Muscle layer of colon (tissue), 2 donors: ENCODE measurements around the gene EPS8L2.

Experiments used
- H3K27ac ChIP-seq: one replicate; pipeline ENCODE4 v1.7.0; 2013; ENCODE audit warnings: low read depth, mild to moderate bottlenecking, low read length, moderate library complexity
- H3K27me3 ChIP-seq, 2 donors: one replicate each; pipeline ENCODE4 v1.7.0; 2013; ENCODE audit warnings: low read length in 2 of 2, mild to moderate bottlenecking in 2 of 2; ENCODE audit not compliant: insufficient read depth in 2 of 2, control insufficient read depth in 1 of 2
- H3K36me3 ChIP-seq: one replicate; pipeline ENCODE4 v1.7.0; 2013; ENCODE audit warnings: mild to moderate bottlenecking, low read length; ENCODE audit not compliant: insufficient read depth
- H3K4me1 ChIP-seq: one replicate; pipeline ENCODE4 v1.7.0; 2013; ENCODE audit warnings: mild to moderate bottlenecking, low read length; ENCODE audit not compliant: insufficient read depth
- H3K4me3 ChIP-seq, 2 donors: one replicate each; pipeline ENCODE4 v1.7.0; 2013; ENCODE audit warnings: low read length in 2 of 2, low read depth in 1 of 2, mild to moderate bottlenecking in 1 of 2, moderate library complexity in 1 of 2
- H3K9ac ChIP-seq: one replicate; pipeline ENCODE4 v1.7.0; 2013; ENCODE audit warnings: low read length
- H3K9me3 ChIP-seq: one replicate; pipeline ENCODE4 v1.7.0; 2013; ENCODE audit warnings: mild to moderate bottlenecking, low read length
- donor health status: abdominal sarcoma.
- donor health status: Adenocarcinoma of cecum.

EPS8L2 gene

DNA sequence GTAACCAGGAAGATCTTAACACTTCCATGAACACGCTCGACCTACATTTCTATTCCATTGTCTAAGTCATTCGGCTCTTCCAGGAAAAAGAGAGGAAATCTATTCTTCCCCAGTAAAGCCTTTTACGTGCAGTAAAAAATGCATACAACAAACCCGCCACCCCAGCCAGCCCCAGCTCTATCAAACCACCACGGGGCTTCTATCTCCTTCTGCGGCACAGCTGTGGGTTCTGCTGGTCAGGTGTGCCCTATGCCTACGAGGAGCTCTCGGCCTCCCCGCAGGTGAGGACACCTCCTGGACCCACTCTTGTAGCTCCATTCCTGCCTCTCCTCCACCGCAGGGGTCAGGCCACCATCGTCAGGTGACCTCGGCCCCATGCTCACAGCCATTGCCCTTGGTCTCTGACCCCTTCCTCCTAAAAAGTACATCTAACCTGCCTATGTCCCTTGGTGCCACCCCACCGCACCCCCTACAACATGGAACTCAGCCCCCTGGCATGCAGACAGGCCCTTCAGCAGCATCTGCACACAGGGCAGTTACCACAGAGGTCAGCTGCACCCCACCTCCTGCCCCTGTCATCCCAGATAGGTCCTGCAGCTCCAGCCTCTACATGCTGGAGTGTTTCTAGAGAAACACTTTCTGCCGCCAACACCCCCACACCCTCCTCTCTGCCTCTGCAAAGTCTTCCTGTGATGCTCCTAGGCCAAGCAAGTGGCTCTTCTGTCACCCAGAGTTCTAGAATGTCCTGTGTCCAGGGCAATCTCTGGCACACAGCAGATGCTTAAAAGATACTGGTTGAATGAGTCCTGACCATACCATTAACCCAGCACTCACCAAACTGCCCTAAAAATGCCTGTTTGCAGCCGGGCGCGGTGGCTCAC is 14.1 kb upstream of the EPS8L2 start:
- no peak overlapping the region for H3K27ac ChIP-seq
- H3K27me3 ChIP-seq, result no peaks in the 10 kb centered on the region
- no peak overlapping the region for H3K4me3 ChIP-seq
- H3K9ac ChIP-seq, result no peak overlapping the region
- H3K9me3 ChIP-seq, result no peaks in the 10 kb centered on the region
- peaks cover 16% of the 10 kb centered on the region for H3K4me1 ChIP-seq
- peaks cover 9% of the 10 kb centered on the region for H3K36me3 ChIP-seq

GRCh38 chr11:692824-693414 is 13.1 kb upstream of the EPS8L2 start:
- no peaks in the 10 kb centered on the region for H3K27me3 ChIP-seq
- no peak overlapping the region for H3K4me3 ChIP-seq
- H3K9me3 ChIP-seq, result no peaks in the 10 kb centered on the region
- H3K4me1 ChIP-seq, result peaks cover 26% of the 10 kb centered on the region
- H3K9ac ChIP-seq, result no peak overlapping the region
- no peaks in the 10 kb centered on the region for H3K36me3 ChIP-seq
- H3K27ac ChIP-seq, result no peak overlapping the region

DNA sequence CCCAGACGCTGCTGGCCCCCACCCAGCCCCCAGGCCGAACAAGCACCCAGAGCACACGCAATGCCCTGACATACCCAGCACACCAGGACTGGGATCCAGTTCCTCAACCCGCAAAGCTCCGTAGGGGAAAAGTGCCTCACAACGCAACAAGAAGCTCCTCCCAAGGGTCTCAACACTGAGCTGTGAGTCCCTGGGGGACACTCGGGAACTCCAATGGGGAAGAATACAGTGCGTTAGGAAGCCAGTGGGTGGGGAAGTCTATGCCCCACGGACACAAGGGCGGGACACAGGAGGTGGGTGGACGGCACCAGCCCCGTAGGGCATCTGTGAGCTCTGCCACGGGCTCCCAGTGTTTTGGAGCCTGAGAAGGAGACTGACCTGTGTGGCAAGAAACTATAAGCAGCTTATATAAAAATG is 12.6 kb upstream of the EPS8L2 start:
- H3K36me3 ChIP-seq, result no peaks in the 10 kb centered on the region
- no peaks in the 10 kb centered on the region for H3K27me3 ChIP-seq
- H3K9ac ChIP-seq, result no peak overlapping the region
- no peak overlapping the region for H3K27ac ChIP-seq
- H3K4me3 ChIP-seq, result no peak overlapping the region
- peaks cover 30% of the 10 kb centered on the region for H3K4me1 ChIP-seq
- no peaks in the 10 kb centered on the region for H3K9me3 ChIP-seq

DNA sequence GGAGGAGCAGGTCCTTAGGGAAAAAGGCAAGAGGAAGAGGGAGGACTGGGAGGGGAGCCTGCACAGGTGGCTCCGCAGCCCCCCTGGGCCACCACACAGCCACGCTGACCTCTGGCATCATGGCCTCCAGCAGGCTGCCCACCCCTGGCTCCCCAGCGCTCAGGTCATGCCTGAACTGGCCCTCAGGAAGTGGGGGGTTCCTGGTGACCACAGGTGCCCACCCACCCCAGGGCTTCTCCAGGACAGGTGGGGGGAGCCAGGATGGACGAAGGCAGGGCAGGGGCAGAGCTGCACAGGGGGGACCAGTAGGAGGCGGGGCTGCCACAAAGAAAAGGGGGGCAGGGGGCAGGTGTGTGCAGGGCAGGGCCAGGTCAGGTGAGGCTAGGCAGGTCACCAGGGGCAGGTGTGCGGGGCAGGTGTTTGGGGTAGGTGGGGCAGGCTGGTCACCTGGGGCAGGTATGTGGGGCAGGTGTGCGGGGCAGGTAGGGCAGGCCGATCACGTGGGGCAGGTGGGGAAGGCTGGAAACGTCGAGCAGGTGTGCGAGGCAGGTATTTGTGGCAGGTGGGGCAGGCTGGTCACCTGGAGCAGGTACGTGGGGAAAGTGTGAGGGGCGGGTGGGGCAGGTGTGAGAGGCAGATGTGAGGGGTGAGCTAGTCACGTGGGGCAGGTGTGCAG is 12.0 kb upstream of the EPS8L2 start:
- Histone ChIP-seq H3K9ac (no peak overlapping the region), H3K36me3 (no peaks in the 10 kb centered on the region), H3K27ac (no peak overlapping the region), H3K4me3 (no peak overlapping the region), H3K4me1 (peaks cover 30% of the 10 kb centered on the region), H3K9me3 (no peaks in the 10 kb centered on the region), H3K27me3 (no peaks in the 10 kb centered on the region)

DNA sequence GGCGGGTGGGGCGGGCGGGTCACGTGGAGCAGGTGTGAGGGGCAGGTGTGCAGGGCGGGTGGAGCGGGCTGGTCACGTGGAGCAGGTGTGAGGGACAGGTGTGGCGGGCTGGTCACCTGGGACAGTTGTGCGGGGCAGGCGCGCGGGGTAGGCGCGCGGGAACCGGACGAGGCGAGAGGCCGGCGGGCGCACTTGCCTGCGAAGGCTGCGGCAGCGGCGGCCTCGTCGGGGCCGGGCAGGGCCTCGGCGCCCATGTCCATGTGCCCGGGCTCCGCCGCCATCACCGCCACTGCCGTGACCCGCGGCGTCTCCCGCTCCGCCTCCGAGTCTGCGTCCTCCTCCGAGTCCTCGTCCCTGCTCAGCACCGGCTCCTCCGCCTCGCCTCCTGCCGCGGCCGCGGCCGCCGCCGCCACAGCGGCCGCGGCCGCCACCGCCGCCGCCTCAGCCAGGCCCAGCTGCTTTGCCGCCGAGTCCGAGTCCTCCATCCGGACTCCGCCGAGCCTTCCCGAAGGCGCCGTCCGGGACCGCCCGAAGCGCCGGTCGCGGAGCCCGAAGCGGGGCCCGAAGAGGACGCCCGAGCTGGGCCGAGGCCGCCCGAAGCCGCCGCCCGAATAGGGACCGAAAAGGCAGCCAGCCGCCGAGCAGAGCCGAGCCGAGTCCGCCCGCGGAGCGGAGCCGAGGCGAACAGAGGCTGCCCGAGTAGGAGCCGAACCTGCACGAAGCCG is 11.3 kb upstream of the EPS8L2 start, which contains the start of gene DEAF1:
DEAF1 (minus strand) TSS at position 660 of the 725 bp plus-strand sequence; CDS start at position 485, 175 bp downstream.
- Histone ChIP-seq H3K27ac (peak within 1 kb of the TSS; percentile 98), H3K9ac (peak within 1 kb of the TSS; percentile 57), H3K4me1 (peaks cover 30% of the 10 kb centered on the region), H3K4me3 (peak within 1 kb of the TSS; percentile 71 to 84), H3K9me3 (no peaks in the 10 kb centered on the region), H3K36me3 (no peaks in the 10 kb centered on the region), H3K27me3 (no peaks in the 10 kb centered on the region)

- Histone ChIP-seq H3K27ac (peak overlapping the region; percentile 98), H3K4me3 (peak overlapping the region; percentile 71), H3K27me3 (no peaks in the 10 kb centered on the region), H3K9me3 (no peaks in the 10 kb centered on the region), H3K4me1 (peaks cover 30% of the 10 kb centered on the region), H3K9ac (no peak overlapping the region), H3K36me3 (no peaks in the 10 kb centered on the region)
Measured at GRCh38 chr11:695288-695537, 10.8 kb upstream of the EPS8L2 start.

- H3K36me3 ChIP-seq, result peaks cover 4% of the 10 kb centered on the region
- peak within 1 kb of the TSS; percentile 71 to 84 for H3K4me3 ChIP-seq
- peak within 1 kb of the TSS; percentile 98 for H3K27ac ChIP-seq
- peak within 1 kb of the TSS; percentile 57 for H3K9ac ChIP-seq
- H3K27me3 ChIP-seq, result no peaks in the 10 kb centered on the region
- H3K9me3 ChIP-seq, result no peaks in the 10 kb centered on the region
- peaks cover 30% of the 10 kb centered on the region for H3K4me1 ChIP-seq
Measured at GRCh38 chr11:695538-696248, 10.3 kb upstream of the EPS8L2 start, which contains the start of gene TMEM80. Gene TMEM80, plus strand, starts transcription at chr11:695816. Its CDS starts 12 bp downstream, at chr11:695828.

DNA sequence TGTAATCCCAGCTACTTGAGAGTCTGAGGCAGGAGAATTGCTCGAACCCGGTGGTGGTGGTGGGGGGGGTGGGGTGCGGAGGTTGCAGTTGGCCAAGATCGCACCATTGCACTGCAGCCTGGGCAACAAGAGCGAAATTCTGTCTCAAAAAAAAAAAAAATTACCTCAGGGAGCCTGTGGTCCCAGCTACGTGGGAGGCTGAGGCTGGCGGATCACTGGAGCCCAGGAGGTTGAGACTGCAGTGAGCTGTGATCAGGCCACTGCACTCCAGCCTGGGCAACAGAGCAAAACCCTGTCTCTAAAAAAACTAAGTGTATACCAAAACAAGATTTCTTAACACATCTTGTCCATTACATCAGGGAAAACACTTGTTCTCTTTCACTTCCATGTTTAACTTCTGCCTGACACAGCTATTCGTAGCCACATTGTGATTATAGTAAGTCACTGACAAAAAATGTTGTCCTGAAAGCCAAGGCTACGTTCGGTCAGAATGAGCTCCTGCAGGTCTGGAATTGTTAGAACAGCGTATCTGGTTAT is 9.0 kb upstream of the EPS8L2 start:
- H3K4me3 ChIP-seq, result peak overlapping the region in 1 of 2 donors; percentile 71

DNA sequence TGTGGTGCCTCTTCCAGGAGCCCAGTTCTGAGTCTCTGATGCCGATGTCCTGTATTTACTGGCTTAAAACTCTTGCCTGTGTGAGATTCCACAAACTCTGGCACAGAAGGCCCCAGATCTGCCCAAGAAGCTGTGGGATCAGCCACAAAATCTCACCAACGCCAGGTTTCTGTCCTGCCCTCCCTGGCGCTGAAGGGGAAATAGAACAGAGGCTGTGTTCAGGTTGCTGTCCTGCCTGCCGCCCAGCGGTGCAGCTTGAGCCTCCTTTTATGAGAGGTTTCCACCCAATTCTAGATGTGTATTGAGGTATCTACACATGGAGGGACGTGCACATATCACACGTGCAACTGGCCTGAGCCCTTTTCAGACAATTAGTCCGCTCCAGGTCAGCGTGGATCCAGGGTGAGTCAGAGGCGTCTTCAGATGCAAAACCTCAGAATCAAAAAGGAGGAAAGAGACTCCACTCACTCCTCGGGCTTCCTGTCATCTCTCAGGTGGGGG is 8.2 kb upstream of the EPS8L2 start:
- Histone ChIP-seq H3K27ac (peak overlapping the region; percentile 12), H3K4me3 (peak overlapping the region in 1 of 2 donors; percentile 2), H3K36me3 (peaks cover 13% of the 10 kb centered on the region), H3K4me1 (peaks cover 30% of the 10 kb centered on the region), H3K9me3 (no peaks in the 10 kb centered on the region), H3K9ac (peak overlapping the region; percentile 0), H3K27me3 (no peaks in the 10 kb centered on the region)

More for the DNA sequence above, 9.0 kb upstream of the EPS8L2 start:
- H3K9ac ChIP-seq, result peak overlapping the region; percentile 0
- H3K27me3 ChIP-seq, result no peaks in the 10 kb centered on the region
- H3K9me3 ChIP-seq, result no peaks in the 10 kb centered on the region
- H3K27ac ChIP-seq, result peak overlapping the region; percentile 98
- peaks cover 9% of the 10 kb centered on the region for H3K36me3 ChIP-seq
- peaks cover 30% of the 10 kb centered on the region for H3K4me1 ChIP-seq

DNA sequence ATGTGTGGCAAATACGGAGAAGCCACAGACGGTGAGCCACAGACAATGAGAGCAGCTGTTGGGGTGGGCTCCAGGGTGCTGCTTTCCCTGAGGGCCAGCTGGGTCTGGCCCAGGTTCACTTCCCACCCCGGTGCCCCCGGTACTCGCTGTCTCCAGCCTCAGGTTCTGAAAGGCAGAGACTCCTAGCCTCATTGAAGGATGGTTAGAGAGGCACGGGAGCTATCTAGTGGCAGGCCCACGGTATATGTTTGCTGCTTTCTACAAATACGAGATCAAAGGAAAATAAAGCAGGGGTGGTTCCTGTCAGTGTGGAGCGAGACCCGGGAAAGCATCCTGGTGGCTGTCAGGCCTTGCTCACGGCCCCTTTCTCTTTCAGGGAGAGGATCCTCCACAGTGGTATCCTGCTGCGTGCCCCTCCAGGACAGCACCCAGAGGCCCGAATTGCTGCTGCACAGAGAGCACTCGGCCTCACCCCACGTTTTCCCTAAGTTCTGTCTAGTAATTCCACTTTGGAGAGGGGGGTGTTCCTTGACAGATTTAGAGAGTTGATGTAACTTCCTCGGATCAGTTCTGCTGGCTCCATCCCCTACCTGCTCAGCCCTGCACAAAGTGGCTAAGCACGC is 7.4 kb upstream of the EPS8L2 start:
- Histone ChIP-seq H3K9me3 (no peaks in the 10 kb centered on the region), H3K27ac (no peak overlapping the region), H3K4me3 (no peak overlapping the region), H3K4me1 (peaks cover 25% of the 10 kb centered on the region), H3K27me3 (no peaks in the 10 kb centered on the region), H3K36me3 (peaks cover 18% of the 10 kb centered on the region), H3K9ac (no peak overlapping the region)
